GM12865 (cell line): ENCODE results near the gene CCDC110.

Experiments
- DNase-seq: peaks from one replicate; pipeline ENCODE4 v3.0.0; 2010; ENCODE audit warnings: low read depth
- H3K4me3 ChIP-seq: 2 replicates; pipeline ENCODE4 v1.5.1; 2011; ENCODE audit warnings: mild to moderate bottlenecking, low read depth, low read length, control low read depth
- CTCF ChIP-seq: IDR thresholded peaks from 2 replicates; pipeline ENCODE4 v1.5.1; 2011; ENCODE audit warnings: low read length, control low read depth, low read depth, inconsistent platforms; ENCODE audit not compliant: insufficient read depth; ENCODE audit errors: missing control alignments

CCDC110 gene

GRCh38 chr4:185395956-185396723 is 75.4 kb downstream of the CCDC110 start:
- peak; percentile 98 for DNase-seq
- peak overlapping the region; percentile 87 for H3K4me3 ChIP-seq
- TF ChIP-seq CTCF = no peak

- H3K4me3 ChIP-seq = peak within 1 kb of the TSS; percentile 87
- no peak for TF ChIP-seq CTCF
- DNase-seq = peak; percentile 57
Observed at GRCh38 chr4:185395238-185395955, 76.1 kb downstream of the CCDC110 start, which contains the start of gene LRP2BP. Gene LRP2BP (minus strand): TSS chr4:185395924. CDS start chr4:185378186, 17,738 bp downstream.
